H1 (cell line): ENCODE data around the gene ACTR1B. TPM values are rescaled to one million over a fixed set of nuclear protein-coding genes. Genes with fewer than 3 reads are reported as not detected.

Experiments
- CTCF ChIA-PET: fragments of 300-600 bp; sonication (Branson Sonifier 250); formaldehyde crosslinking; loops from one replicate; lab custom pipeline; 2021; ENCODE audit not compliant: partially characterized antibody; lab: Charles Lee
- POLR2A ChIA-PET: fragments of 300-600 bp; sonication (Branson Sonifier 250); formaldehyde crosslinking; loops from one replicate; lab custom pipeline; 2021; ENCODE audit warnings: inconsistent platforms; ENCODE audit not compliant: partially characterized antibody; lab: Charles Lee
- DNase-seq, 2 experiments: peaks; one replicate each; pipeline versions ENCODE4 v3.0.0 to v3.0.0-alpha.2; 2010 to 2022; ENCODE audit warnings: low spot score in 2 of 2, low read depth in 1 of 2, mixed read lengths in 1 of 2
- FAIRE-seq: peaks from 2 replicates; lab custom pipeline; 2011; peaks lifted over from hg19 to GRCh38; lab: Jason Lieb, UNC
- H2AFZ ChIP-seq: 2 replicates; pipeline ENCODE4 v1.8.1; 2012; ENCODE audit warnings: low read length, inconsistent platforms
- H2AK5ac ChIP-seq: 2 replicates; pipeline ENCODE4 v1.6.1; 2013; ENCODE audit warnings: low read depth, low read length
- H2BK120ac ChIP-seq: replicated peaks from 2 replicates; pipeline ENCODE3; 2013; ENCODE audit warnings: low read depth, low read length, inconsistent platforms
- H2BK12ac ChIP-seq: 2 replicates; pipeline ENCODE4 v1.6.1; 2013; ENCODE audit warnings: low read depth, low read length
- H2BK15ac ChIP-seq: 2 replicates; pipeline ENCODE4 v1.6.1; 2013; ENCODE audit warnings: low read length
- H2BK20ac ChIP-seq: 2 replicates; pipeline ENCODE4 v1.6.1; 2013; ENCODE audit warnings: low read length
- H2BK5ac ChIP-seq: 2 replicates; pipeline ENCODE4 v1.6.1; 2013; ENCODE audit warnings: low read depth, low read length
- H3K14ac ChIP-seq: 2 replicates; pipeline ENCODE4 v1.6.1; 2013; ENCODE audit warnings: inconsistent platforms; ENCODE audit not compliant: insufficient read length
- H3K18ac ChIP-seq: 2 replicates; pipeline ENCODE4 v1.6.1; 2013; ENCODE audit warnings: low read length; ENCODE audit errors: extremely low read depth
- H3K23ac ChIP-seq: 2 replicates; pipeline ENCODE4 v1.6.1; 2013; ENCODE audit warnings: inconsistent platforms; ENCODE audit not compliant: insufficient read length
- H3K23me2 ChIP-seq: 2 replicates; pipeline ENCODE4 v1.6.1; 2013; ENCODE audit warnings: low read depth, low read length
- H3K27ac ChIP-seq: 2 replicates; pipeline ENCODE4 v1.6.1; 2011; ENCODE audit warnings: low read depth, low read length, inconsistent platforms
- H3K27me3 ChIP-seq, 4 experiments: replicated peaks in 1 of 4; 1 replicate in 1 of 4; 2 replicates in 3 of 4; pipeline versions ENCODE4 v1.6.1 to v1.8.1; 2011 to 2013; ENCODE audit warnings: low read length in 3 of 4, mild to moderate bottlenecking in 3 of 4, inconsistent platforms in 2 of 4, mixed read lengths in 2 of 4, moderate library complexity in 1 of 4; ENCODE audit not compliant: control insufficient read depth in 3 of 4, insufficient read depth in 3 of 4; ENCODE audit errors: extremely low read depth in 1 of 4
- H3K36me3 ChIP-seq, 4 experiments: 2 replicates each; pipeline versions ENCODE4 v1.6.1 to v1.8.1; 2011 to 2013; ENCODE audit warnings: mild to moderate bottlenecking in 4 of 4, low read length in 3 of 4, moderate library complexity in 2 of 4, control low read depth in 1 of 4, inconsistent platforms in 1 of 4; ENCODE audit not compliant: insufficient read depth in 4 of 4, control insufficient read depth in 2 of 4
- H3K4ac ChIP-seq: replicated peaks from 2 replicates; pipeline ENCODE3; 2013; ENCODE audit warnings: low read length, low read depth, mixed read lengths, inconsistent platforms; ENCODE audit not compliant: insufficient read length
- H3K4me1 ChIP-seq, 4 experiments: replicated peaks in 1 of 4; 1 replicate in 1 of 4; 2 replicates in 3 of 4; pipeline versions ENCODE4 v1.6.1 to v1.8.1; 2011 to 2013; ENCODE audit warnings: low read length in 3 of 4, inconsistent platforms in 2 of 4, mixed read lengths in 1 of 4; ENCODE audit not compliant: insufficient read depth in 4 of 4, control insufficient read depth in 3 of 4
- H3K4me2 ChIP-seq, 2 experiments: 2 replicates each; pipeline versions ENCODE4 v1.6.1 to v1.8.1; 2011 to 2013; ENCODE audit warnings: low read depth in 2 of 2, low read length in 2 of 2, control low read depth in 1 of 2, inconsistent platforms in 1 of 2, mild to moderate bottlenecking in 1 of 2; ENCODE audit not compliant: insufficient read depth in 1 of 2
- H3K4me3 ChIP-seq, 4 experiments: fragments of 200-600, 300-600 bp in 1 of 4; sonication (generic), shearing (Covaris generic), sonication (Bioruptor Twin) in 1 of 4; 2 replicates each; pipeline versions ENCODE4 v1.5.1 to v1.8.1; 2011 to 2016; ENCODE audit warnings: low read length in 4 of 4, low read depth in 3 of 4, control low read depth in 2 of 4, inconsistent platforms in 2 of 4, mild to moderate bottlenecking in 2 of 4, mixed read lengths in 1 of 4, moderate library complexity in 1 of 4; ENCODE audit not compliant: insufficient read depth in 2 of 4; ENCODE audit errors: extremely low read depth in 1 of 4
- H3K56ac ChIP-seq: replicated peaks from 2 replicates; pipeline ENCODE3; 2013; ENCODE audit warnings: low read depth, mild to moderate bottlenecking, mixed read lengths, low read length, inconsistent platforms; ENCODE audit not compliant: insufficient read length
- H3K79me1 ChIP-seq: 2 replicates; pipeline ENCODE4 v1.6.1; 2013; ENCODE audit warnings: low read depth, low read length, control low read depth
- H3K79me2 ChIP-seq, 2 experiments: 2 replicates each; pipeline versions ENCODE4 v1.6.1 to v1.8.1; 2012 to 2013; ENCODE audit warnings: low read length in 2 of 2, mild to moderate bottlenecking in 2 of 2, inconsistent platforms in 1 of 2; ENCODE audit not compliant: insufficient read depth in 2 of 2, control insufficient read depth in 1 of 2
- H3K9ac ChIP-seq, 4 experiments: replicated peaks in 1 of 4; 1 replicate in 1 of 4; 2 replicates in 3 of 4; pipeline versions ENCODE4 v1.6.1 to v1.8.1; 2011 to 2013; ENCODE audit warnings: low read depth in 3 of 4, low read length in 3 of 4, control low read depth in 2 of 4, mild to moderate bottlenecking in 2 of 4, moderate library complexity in 2 of 4, inconsistent platforms in 1 of 4; ENCODE audit errors: extremely low read depth in 1 of 4
- H3K9me3 ChIP-seq, 2 experiments: 2 replicates each; pipeline versions ENCODE4 v1.6.1 to v1.8.1; 2012 to 2013; ENCODE audit warnings: mild to moderate bottlenecking in 2 of 2, moderate library complexity in 2 of 2, control low read depth in 1 of 2, inconsistent platforms in 1 of 2, low read depth in 1 of 2, low read length in 1 of 2, mixed read lengths in 1 of 2; ENCODE audit not compliant: insufficient read depth in 2 of 2
- H4K20me1 ChIP-seq, 2 experiments: replicated peaks in 1 of 2; 2 replicates each; pipeline versions ENCODE3 to v1.8.1; 2011 to 2013; ENCODE audit warnings: inconsistent platforms in 2 of 2, low read length in 2 of 2, mild to moderate bottlenecking in 1 of 2; ENCODE audit not compliant: insufficient read depth in 2 of 2, control insufficient read depth in 1 of 2
- H4K5ac ChIP-seq: 2 replicates; pipeline ENCODE4 v1.6.1; 2013; ENCODE audit warnings: low read length, low read depth, mixed read lengths, inconsistent platforms; ENCODE audit not compliant: insufficient read length
- H4K8ac ChIP-seq: 2 replicates; pipeline ENCODE4 v1.8.0; 2013; ENCODE audit warnings: mild to moderate bottlenecking, moderate library complexity, low read length, inconsistent platforms; ENCODE audit not compliant: insufficient read depth; ENCODE audit errors: extremely low read depth
- H4K91ac ChIP-seq: replicated peaks from 2 replicates; pipeline ENCODE3; 2013; ENCODE audit warnings: low read length, mixed read lengths, inconsistent platforms; ENCODE audit not compliant: insufficient read length
- CREB1 ChIP-seq: IDR thresholded peaks from 2 replicates; pipeline ENCODE4 v1.6.1; 2012; ENCODE audit warnings: inconsistent platforms
- EP300 ChIP-seq, 2 experiments: IDR thresholded peaks; 1 replicate in 1 of 2; 2 replicates in 1 of 2; pipeline ENCODE4 v1.6.1; 2011 to 2012; ENCODE audit warnings: low read depth in 2 of 2, low read length in 2 of 2, mild to moderate bottlenecking in 2 of 2, borderline replicate concordance in 1 of 2, inconsistent platforms in 1 of 2, moderate library complexity in 1 of 2
- HDAC6 ChIP-seq: IDR thresholded peaks from one replicate; pipeline ENCODE4 v1.7.1; 2012; ENCODE audit warnings: low read depth, mild to moderate bottlenecking, inconsistent platforms, low read length, moderate library complexity
- MAFK ChIP-seq: IDR thresholded peaks from 2 replicates; pipeline ENCODE4 v1.6.1; 2012; ENCODE audit warnings: low read depth, mild to moderate bottlenecking, improper control_type of control experiment, low read length
- POLR2AphosphoS5 ChIP-seq: IDR thresholded peaks from 2 replicates; pipeline ENCODE4 v1.6.1; 2011; ENCODE audit warnings: low read depth, low read length
- SRF ChIP-seq: IDR thresholded peaks from 2 replicates; pipeline ENCODE4 v1.6.1; 2011; ENCODE audit warnings: mild to moderate bottlenecking, low read depth, low read length, moderate library complexity
- ZNF274 ChIP-seq: IDR thresholded peaks from 2 replicates; pipeline ENCODE4 v1.7.0; 2012; ENCODE audit warnings: low read length, borderline replicate concordance; ENCODE audit errors: extremely low read depth
- WGBS, 2 experiments: shearing (Covaris generic) in 1 of 2; methylation state at CpG; one replicate each; pipeline versions ENCODE4 v1.1.6 to v1.1.7; 2013 to 2015; ENCODE audit warnings: low lambda C conversion rate in 2 of 2, mixed read lengths in 2 of 2, inconsistent platforms in 1 of 2, low coverage in 1 of 2, missing lambda C conversion rate in 1 of 2; ENCODE audit not compliant: insufficient replicate concordance in 2 of 2, insufficient coverage in 1 of 2, insufficient read length in 1 of 2; ENCODE audit errors: extremely low coverage in 1 of 2, missing lambda C conversion rate in 1 of 2; 5-methylcytosine and 5-hydroxymethylcytosine counted together
- polyA plus RNA-seq, 7 experiments: library from polyadenylated mRNA; depleted of rRNA in 3 of 7; stranded (reverse) in 5 of 7; unstranded in 2 of 7; fragments of >200 nt in 5 of 7; fragments of 200-250 nt in 2 of 7; gene quantifications; 1 replicate in 5 of 7; 2 replicates in 1 of 7; 4 replicates in 1 of 7; pipeline versions ENCODE4 v1.2.1 to v1.2.3, GENCODE V29; 2011 to 2013; ENCODE audit warnings: missing spikeins in 2 of 7, mixed read lengths in 2 of 7
- total RNA-seq: library from RNA; stranded (reverse); fragmentation: NEBNext Ultra II Directional; extraction: Animal tissue kit (Norgen Biotek cat#: 25700); gene quantifications from 2 replicates; pipeline ENCODE4 v1.2.1, GENCODE V29; 2021
- TF ChIP-seq, protein P1 (sequence below): IDR thresholded peaks from 2 replicates; pipeline ENCODE4 v1.6.1; 2011; ENCODE audit warnings: low read depth, mild to moderate bottlenecking, low read length; ENCODE audit not compliant: insufficient read depth

The ACTR1B gene
- total and polyA plus RNA-seq, 2 of the 8 experiments (the other 6 are each of a cell fraction or from before 2014, with no cell fraction given): 40.7 to 56.0 TPM

- Histone ChIP-seq H2BK5ac (no peak overlapping the region), H4K91ac (no peak overlapping the region), H3K18ac (no peak overlapping the region), H3K79me2 (no peaks in the 10 kb centered on the region), H2BK12ac (no peak overlapping the region), H3K9me3 (peaks cover 2 to 4% of the 10 kb centered on the region in 2 experiments; a peak in 1 of 4 replicates)
- POLR2A ChIA-PET: interaction anchor here (1.1 to 2.4 kb wide), 2 partner anchors 12 to 29 kb away, joined by 4 to 11 read pairs; no protein-coding TSS in a partner anchor
- TF ChIP-seq EP300 (IDR thresholded peaks at IDR 0.05; ENCODE audit: borderline replicate concordance in 1 of 2, low read depth in 2 of 2, low read length in 2 of 2): no peak
- no peak for TF ChIP-seq POLR2AphosphoS5
- TF ChIP-seq SRF: no peak
- TF ChIP-seq MAFK: no peak
- no peak for TF ChIP-seq ZNF274
- no peak for TF ChIP-seq HDAC6
- TF ChIP-seq, protein P1, sequence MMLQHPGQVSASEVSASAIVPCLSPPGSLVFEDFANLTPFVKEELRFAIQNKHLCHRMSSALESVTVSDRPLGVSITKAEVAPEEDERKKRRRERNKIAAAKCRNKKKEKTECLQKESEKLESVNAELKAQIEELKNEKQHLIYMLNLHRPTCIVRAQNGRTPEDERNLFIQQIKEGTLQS: no peak
- no peak for TF ChIP-seq CREB1
- TF ChIP-seq, all 59 proteins: peak for 0
- no peaks in the 10 kb centered on the region for H4K20me1 ChIP-seq
- no peaks in the 10 kb centered on the region for H3K36me3 ChIP-seq
- H2BK120ac ChIP-seq: no peak overlapping the region
- H2BK15ac ChIP-seq: no peak overlapping the region
- no peaks in the 10 kb centered on the region for H3K27me3 ChIP-seq
- H2AFZ ChIP-seq: no peak overlapping the region
- no peak overlapping the region for H3K23ac ChIP-seq
- H3K4me1 ChIP-seq: 0 out of 7 replicates have a peak, but pooled peaks cover 0 to 3% (median under 1%) of the 10 kb centered on the region in 4 experiments
- CTCF ChIA-PET: interaction anchor here (1.1 to 4.5 kb wide), 3 partner anchors 13 to 25 kb away, joined by 3 to 35 read pairs (median 20); partner anchors contain the start of gene ACTR1B
- no peak overlapping the region for H3K56ac ChIP-seq
- no peaks in the 10 kb centered on the region for H3K79me1 ChIP-seq
- H3K4me2 ChIP-seq: no peak overlapping the region
- no peak overlapping the region for H2AK5ac ChIP-seq
- H4K5ac ChIP-seq: no peak overlapping the region
- no peak overlapping the region for H3K14ac ChIP-seq
- no peak overlapping the region for H3K9ac ChIP-seq
- no peak overlapping the region for H3K4ac ChIP-seq
- H3K27ac ChIP-seq: no peak overlapping the region
- FAIRE-seq (no peak), DNase-seq (no peak)
- H3K4me3 ChIP-seq: no peak overlapping the region
- no peak overlapping the region for H2BK20ac ChIP-seq
- WGBS, 2 experiments: 100% methylated on average over 1 of the region's 1 CpG; no CpG with 5 or more reads in 1 of the 2 experiments
- no peaks in the 10 kb centered on the region for H3K23me2 ChIP-seq
- H4K8ac ChIP-seq: no peak overlapping the region
Measured at GRCh38 chr2:97676620-97677019, 12.8 kb upstream of the ACTR1B start.
